Psoas muscle (tissue), 8 donors: ENCODE results near the gene FBLN1. TPM values are rescaled to one million over a fixed set of nuclear protein-coding genes. Genes with fewer than 3 reads are reported as not detected.
A peak's percentile ranks its signal among the peaks of the same experiment; 100 is the strongest.

ENCODE experiments used
- ATAC-seq, 4 donors: fragments of 200-7000 bp; cut with Tn5 transposase; one replicate each; pipeline ENCODE4 v1.9.1; 2020; ENCODE audit warnings: moderate library complexity in 3 of 4, mild to moderate bottlenecking in 2 of 4
- DNase-seq, 2 donors: peaks; one replicate each; pipeline ENCODE4 v3.0.0-alpha.2; 2020
- H3K27ac ChIP-seq: fragments of 200-600 bp; one replicate; pipeline ENCODE4 v1.8.0; 2022
- H3K27me3 ChIP-seq, 3 donors: fragments of 200-600 bp in 1 of 3; one replicate each; pipeline versions ENCODE4 v1.6.1 to v1.8.0; 2013 to 2022; ENCODE audit warnings: low read length in 2 of 3, mild to moderate bottlenecking in 2 of 3, moderate library complexity in 1 of 3; ENCODE audit not compliant: insufficient read depth in 3 of 3
- H3K36me3 ChIP-seq, 2 donors: fragments of 200-600 bp in 1 of 2; one replicate each; pipeline versions ENCODE4 v1.6.1 to v1.8.0; 2013 to 2022; ENCODE audit warnings: low read depth in 1 of 2, mild to moderate bottlenecking in 1 of 2, moderate library complexity in 1 of 2; ENCODE audit not compliant: insufficient read depth in 1 of 2
- H3K4me1 ChIP-seq: fragments of 200-600 bp; one replicate; pipeline ENCODE4 v1.8.0; 2022
- H3K4me3 ChIP-seq: fragments of 200-600 bp; one replicate; pipeline ENCODE4 v1.8.0; 2022; ENCODE audit warnings: mild to moderate bottlenecking
- H3K9me3 ChIP-seq: fragments of 200-600 bp; one replicate; pipeline ENCODE4 v1.8.0; 2022
- CTCF ChIP-seq: fragments of 200-600 bp; IDR thresholded peaks from one replicate; pipeline ENCODE4 v1.8.0; 2022; ENCODE audit warnings: antibody characterized with exemption
- WGBS, 3 donors: extraction: QIAGEN DNeasy Blood & Tissue Kit; methylation state at CpG; one replicate each; pipeline versions ENCODE4 v1.1.6 to v1.1.7; 2013; 5-methylcytosine and 5-hydroxymethylcytosine counted together
- intact Hi-C, 2 donors: fragments of 100-400 bp; cut with DNase I; formaldehyde crosslinking; loops; one replicate each; pipeline versions ENCODE4 v1.11.0 to v1.14.2; 2022
- polyA plus RNA-seq, 3 donors: library from polyadenylated mRNA; stranded (reverse); fragments of 200-250 nt; gene quantifications; one replicate each; pipeline ENCODE4 v1.2.3, GENCODE V29; 2013
- total RNA-seq, 4 donors: library from RNA; stranded (reverse); fragmentation: NEBNext Ultra II Directional in 2 of 4; extraction: Animal tissue kit (Norgen Biotek cat#: 25700) in 2 of 4; gene quantifications; one replicate each; pipeline versions ENCODE4 v1.2.1 to v1.2.4, GENCODE V29; 2021 to 2023
- donor health status: healthy with polysubstance abuse.
- donor health status: DM: no; HTN: no; CAD: no; lungs with moderate emphysema.
- donor health status: Bipolar disorder and iron deficiency.
- donor health status: healthy.
- donor health status: DM: yes; HTN: yes; CAD: no.
- donor health status: DM: no; HTN: no; CAD: no.
- donor health status: DM: no; HTN: no; CAD: no.
- donor health status: DM: yes; HTN: yes; CAD: no.

FBLN1 gene
- total and polyA plus RNA-seq, 7 donors: 10.5 to 95.7 (median 19.3) TPM

GRCh38 chr22:45508814-45509213, 6.1 kb downstream of the FBLN1 start:
- Histone ChIP-seq H3K36me3 (no peaks in the 10 kb centered on the region), H3K4me3 (no peak overlapping the region), H3K27ac (no peak overlapping the region), H3K4me1 (peaks cover 15% of the 10 kb centered on the region), H3K9me3 (no peaks in the 10 kb centered on the region), H3K27me3 (peaks cover 0 to 21% (median 2%) of the 10 kb centered on the region in 3 donors)
- no peak for TF ChIP-seq CTCF
- DNase-seq: no peak
- intact Hi-C loops: loop anchor here in 1 of 2 donors (5.0 kb wide), 1 partner anchor 67 kb away; no protein-coding TSS in a partner anchor
- no peak for ATAC-seq
- 93 to 99% (median 96%) methylated on average over 4 of the region's 4 CpGs for WGBS, 3 donors

GRCh38 chr22:45510376-45511232, 7.9 kb downstream of the FBLN1 start:
- Histone ChIP-seq H3K9me3 (no peaks in the 10 kb centered on the region), H3K27me3 (peaks cover 0 to 13% (median 0%) of the 10 kb centered on the region in 3 donors), H3K36me3 (no peaks in the 10 kb centered on the region), H3K27ac (no peak overlapping the region), H3K4me1 (peaks cover 15% of the 10 kb centered on the region), H3K4me3 (no peak overlapping the region)
- intact Hi-C loops: no loop called here
- TF ChIP-seq CTCF: no peak
- 67 to 77% (median 69%) methylated on average over 14 of the region's 14 CpGs for WGBS, 3 donors
- no peak for ATAC-seq
- peak in 1 of 2 donors; percentile 28 for DNase-seq

GRCh38 chr22:45511847-45512261, 9.2 kb downstream of the FBLN1 start:
- no peak overlapping the region for H3K4me3 ChIP-seq
- peaks cover 0 to 20% (median 2%) of the 10 kb centered on the region in 3 donors for H3K27me3 ChIP-seq
- ATAC-seq: peak; percentile 89 to 95 (median 92)
- H3K9me3 ChIP-seq: no peaks in the 10 kb centered on the region
- DNase-seq: peak; percentile 83 to 90
- intact Hi-C loops: no loop called here
- 17 to 38% (median 23%) methylated on average over 8 of the region's 8 CpGs for WGBS, 3 donors
- no peak for TF ChIP-seq CTCF
- H3K4me1 ChIP-seq: peaks cover 15% of the 10 kb centered on the region
- H3K36me3 ChIP-seq: no peaks in the 10 kb centered on the region
- H3K27ac ChIP-seq: peak overlapping the region; percentile 68

GRCh38 chr22:45512363-45512762, 9.7 kb downstream of the FBLN1 start:
- no peak for DNase-seq
- peaks cover 0 to 22% (median 6%) of the 10 kb centered on the region in 3 donors for H3K27me3 ChIP-seq
- ATAC-seq: peak in 3 of 4 donors; percentile 8 to 28 (median 16)
- H3K4me3 ChIP-seq: no peak overlapping the region
- no peaks in the 10 kb centered on the region for H3K9me3 ChIP-seq
- intact Hi-C loops: no loop called here
- H3K36me3 ChIP-seq: no peaks in the 10 kb centered on the region
- TF ChIP-seq CTCF: no peak
- WGBS, 3 donors: 35 to 58% (median 42%) methylated on average over 8 of the region's 8 CpGs
- peak overlapping the region; percentile 68 for H3K27ac ChIP-seq
- peaks cover 15% of the 10 kb centered on the region for H3K4me1 ChIP-seq
